Panc1 (cell line): ENCODE results near the gene ZNF764. TPM values are rescaled to one million over a fixed set of nuclear protein-coding genes. Genes with fewer than 3 reads are reported as not detected.
A peak's percentile ranks its signal among the peaks of the same experiment; 100 is the strongest.

ENCODE experiments used
- ATAC-seq: fragments of 200-7000 bp; cut with Tn5 transposase; 2 replicates; pipeline ENCODE4 v1.9.1; 2020; ENCODE audit warnings: mild to moderate bottlenecking, moderate library complexity
- BruUV-seq: library from RNA; stranded (reverse); fragments of 400-500 nt; replicated peaks from 2 replicates; lab custom pipeline; 2021; lab: Mats Ljungman, UMichigan
- CTCF ChIA-PET: fragments of 300-600 bp; sonication (Branson Sonifier 250); formaldehyde crosslinking; loops from one replicate; lab custom pipeline; 2022; ENCODE audit warnings: antibody characterized with exemption; lab: Charles Lee
- POLR2A ChIA-PET: fragments of 300-600 bp; sonication (Branson Sonifier 250); formaldehyde crosslinking; loops from one replicate; lab custom pipeline; 2022; ENCODE audit warnings: antibody characterized with exemption; lab: Charles Lee
- DNase-seq: peaks from one replicate; pipeline ENCODE4 v3.0.0-alpha.2; 2010; ENCODE audit warnings: low read depth, low spot score
- H3K27ac ChIP-seq: 2 replicates; pipeline ENCODE4 v1.5.1; 2011; ENCODE audit warnings: mild to moderate bottlenecking, low read length, inconsistent platforms
- H3K27me3 ChIP-seq: fragments of 200-500 bp; sonication (Bioruptor generic); 2 replicates; pipeline ENCODE4 v1.6.0; 2014; ENCODE audit warnings: low read length, inconsistent platforms; ENCODE audit not compliant: control insufficient read depth, insufficient read depth
- H3K36me3 ChIP-seq: fragments of 200-500 bp; sonication (Bioruptor generic); 2 replicates; pipeline ENCODE4 v1.5.1; 2014; ENCODE audit warnings: inconsistent platforms, mild to moderate bottlenecking, low read length, moderate library complexity; ENCODE audit not compliant: control insufficient read depth, insufficient read depth
- H3K4me1 ChIP-seq: 2 replicates; pipeline ENCODE4 v1.5.1; 2011; ENCODE audit warnings: inconsistent platforms, mild to moderate bottlenecking, low read length, moderate library complexity; ENCODE audit not compliant: control insufficient read depth, insufficient read depth
- H3K4me3 ChIP-seq, 2 experiments: 2 replicates each; pipeline ENCODE4 v1.5.1; 2011 to 2012; ENCODE audit warnings: low read depth in 2 of 2, low read length in 2 of 2, mild to moderate bottlenecking in 2 of 2, inconsistent platforms in 1 of 2, moderate library complexity in 1 of 2
- H3K9me3 ChIP-seq: fragments of 200-500 bp; sonication (Bioruptor generic); 2 replicates; pipeline ENCODE4 v1.5.1; 2014; ENCODE audit warnings: low read depth, mild to moderate bottlenecking, inconsistent platforms, low read length, moderate library complexity; ENCODE audit not compliant: control insufficient read depth, insufficient read depth
- POLR2AphosphoS5 ChIP-seq: IDR thresholded peaks from 2 replicates; pipeline ENCODE4 v1.6.1; 2012; ENCODE audit warnings: mild to moderate bottlenecking, low read depth, low read length, moderate library complexity
- SIN3A ChIP-seq: IDR thresholded peaks from 2 replicates; pipeline ENCODE4 v1.6.1; 2012; ENCODE audit warnings: low read depth, mild to moderate bottlenecking, low read length, moderate library complexity, borderline replicate concordance; ENCODE audit not compliant: insufficient read depth
- TCF7L2 ChIP-seq: IDR thresholded peaks from 2 replicates; pipeline ENCODE4 v1.6.1; 2011; ENCODE audit warnings: mild to moderate bottlenecking, low read depth, low read length, inconsistent platforms
- in situ Hi-C: cut with HindIII; loops from 2 replicates; pipeline ENCODE4 v1.10.0; 2016; ENCODE audit warnings: low sequenced_read_pairs, low pct_unique_long_range_greater_than_20kb
- intact Hi-C: fragments of 100-400 bp; cut with micrococcal nuclease; formaldehyde crosslinking; loops from one replicate; pipeline ENCODE4 v1.10.0; 2022; ENCODE audit not compliant: unreplicated experiment
- total RNA-seq: library from RNA; stranded (reverse); gene quantifications from one replicate; pipeline ENCODE4 v1.2.1, GENCODE V29; 2021; ENCODE audit not compliant: unreplicated experiment
- TF ChIP-seq, protein P1 (sequence below): fragments of 450-650 bp; IDR thresholded peaks from 2 replicates; pipeline ENCODE4 v1.5.1; 2017; ENCODE audit warnings: mild to moderate bottlenecking
- TF ChIP-seq, protein P2 (sequence below), 2 experiments: IDR thresholded peaks; 2 replicates each; pipeline ENCODE4 v1.6.1; 2011 to 2012; ENCODE audit warnings: low read depth in 2 of 2, control low read depth in 1 of 2, low read length in 1 of 2, mild to moderate bottlenecking in 1 of 2, moderate library complexity in 1 of 2; ENCODE audit not compliant: insufficient read depth in 1 of 2

ZNF764 gene
- total RNA-seq, 1 experiment from 2014 or later, result 16.7 TPM

DNA sequence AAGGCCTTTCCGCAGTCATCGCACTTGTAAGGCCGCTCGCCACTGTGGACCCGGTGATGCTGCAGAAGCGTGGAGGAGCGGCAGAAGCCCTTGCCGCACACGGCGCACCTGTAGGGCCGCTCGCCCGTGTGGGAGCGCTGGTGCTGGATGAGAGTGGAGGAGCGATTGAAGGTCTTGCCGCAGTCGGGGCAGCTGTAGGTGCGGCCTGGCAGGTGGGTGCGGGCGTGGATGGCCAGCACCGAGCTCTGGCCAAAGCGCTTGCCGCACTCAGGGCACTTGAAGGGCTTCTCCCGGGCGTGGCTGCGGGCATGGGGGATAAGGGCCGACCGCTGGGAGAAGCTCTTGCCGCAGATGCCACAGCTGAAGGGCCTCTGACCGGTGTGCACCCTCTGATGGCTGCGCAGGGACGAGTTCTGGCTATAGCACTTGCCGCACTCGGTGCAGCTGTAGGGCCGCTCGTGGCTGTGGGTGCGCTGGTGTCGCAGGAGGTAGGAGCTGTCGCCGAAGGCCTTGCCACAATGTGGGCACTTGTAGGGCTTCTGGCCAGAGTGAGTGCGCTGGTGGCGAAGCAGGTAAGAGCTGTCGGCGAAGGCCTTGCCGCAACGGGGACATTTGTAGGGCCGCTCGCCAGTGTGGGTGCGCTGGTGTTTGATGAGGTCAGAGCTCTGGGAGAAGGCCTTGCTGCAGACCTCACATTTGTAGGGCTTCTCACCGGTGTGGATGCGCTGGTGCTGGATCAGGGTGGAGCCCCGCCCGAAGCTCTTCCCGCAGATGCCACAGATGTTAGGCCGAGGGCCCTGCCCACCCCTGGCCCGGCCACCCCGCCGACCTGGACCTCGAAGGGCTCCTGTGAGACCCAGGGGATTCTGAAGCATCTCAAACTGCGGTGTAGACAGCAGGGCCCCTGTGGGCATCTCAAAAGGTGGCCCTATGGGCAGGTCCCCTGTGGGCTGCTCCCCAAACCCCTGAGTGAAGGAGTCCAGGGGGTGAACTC lies 33.3 kb downstream of the ZNF764 start:
- in situ Hi-C loops (no loop called here), intact Hi-C loops (loop anchor here (10.0 kb wide), 1 partner anchor 80 kb away; the partner anchor contains the start of gene SEPHS2)
- no peak for DNase-seq
- no peak for ATAC-seq
- TF ChIP-seq, protein P1, sequence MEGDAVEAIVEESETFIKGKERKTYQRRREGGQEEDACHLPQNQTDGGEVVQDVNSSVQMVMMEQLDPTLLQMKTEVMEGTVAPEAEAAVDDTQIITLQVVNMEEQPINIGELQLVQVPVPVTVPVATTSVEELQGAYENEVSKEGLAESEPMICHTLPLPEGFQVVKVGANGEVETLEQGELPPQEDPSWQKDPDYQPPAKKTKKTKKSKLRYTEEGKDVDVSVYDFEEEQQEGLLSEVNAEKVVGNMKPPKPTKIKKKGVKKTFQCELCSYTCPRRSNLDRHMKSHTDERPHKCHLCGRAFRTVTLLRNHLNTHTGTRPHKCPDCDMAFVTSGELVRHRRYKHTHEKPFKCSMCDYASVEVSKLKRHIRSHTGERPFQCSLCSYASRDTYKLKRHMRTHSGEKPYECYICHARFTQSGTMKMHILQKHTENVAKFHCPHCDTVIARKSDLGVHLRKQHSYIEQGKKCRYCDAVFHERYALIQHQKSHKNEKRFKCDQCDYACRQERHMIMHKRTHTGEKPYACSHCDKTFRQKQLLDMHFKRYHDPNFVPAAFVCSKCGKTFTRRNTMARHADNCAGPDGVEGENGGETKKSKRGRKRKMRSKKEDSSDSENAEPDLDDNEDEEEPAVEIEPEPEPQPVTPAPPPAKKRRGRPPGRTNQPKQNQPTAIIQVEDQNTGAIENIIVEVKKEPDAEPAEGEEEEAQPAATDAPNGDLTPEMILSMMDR, result no peak
- 0 out of 2 replicates have a peak, but pooled peaks have one; percentile 46 for TF ChIP-seq POLR2AphosphoS5
- H3K9me3 ChIP-seq, result no peaks in the 10 kb centered on the region
- CTCF ChIA-PET, result interaction anchor here (0.6 to 1.0 kb wide), 2 partner anchors 95 to 108 kb away, joined by 3 to 6 read pairs; partner anchors contain the start of gene DCTPP1
- H3K27me3 ChIP-seq, result no peaks in the 10 kb centered on the region
- no peaks in the 10 kb centered on the region for H3K36me3 ChIP-seq
- H3K4me3 ChIP-seq, result no peak overlapping the region
- POLR2A ChIA-PET, result no interaction called here
- BruUV-seq, result no TSS peak
- peaks cover 17% of the 10 kb centered on the region for H3K4me1 ChIP-seq
- peak overlapping the region; percentile 85; the same call in 1 of the 2 replicates for H3K27ac ChIP-seq

DNA sequence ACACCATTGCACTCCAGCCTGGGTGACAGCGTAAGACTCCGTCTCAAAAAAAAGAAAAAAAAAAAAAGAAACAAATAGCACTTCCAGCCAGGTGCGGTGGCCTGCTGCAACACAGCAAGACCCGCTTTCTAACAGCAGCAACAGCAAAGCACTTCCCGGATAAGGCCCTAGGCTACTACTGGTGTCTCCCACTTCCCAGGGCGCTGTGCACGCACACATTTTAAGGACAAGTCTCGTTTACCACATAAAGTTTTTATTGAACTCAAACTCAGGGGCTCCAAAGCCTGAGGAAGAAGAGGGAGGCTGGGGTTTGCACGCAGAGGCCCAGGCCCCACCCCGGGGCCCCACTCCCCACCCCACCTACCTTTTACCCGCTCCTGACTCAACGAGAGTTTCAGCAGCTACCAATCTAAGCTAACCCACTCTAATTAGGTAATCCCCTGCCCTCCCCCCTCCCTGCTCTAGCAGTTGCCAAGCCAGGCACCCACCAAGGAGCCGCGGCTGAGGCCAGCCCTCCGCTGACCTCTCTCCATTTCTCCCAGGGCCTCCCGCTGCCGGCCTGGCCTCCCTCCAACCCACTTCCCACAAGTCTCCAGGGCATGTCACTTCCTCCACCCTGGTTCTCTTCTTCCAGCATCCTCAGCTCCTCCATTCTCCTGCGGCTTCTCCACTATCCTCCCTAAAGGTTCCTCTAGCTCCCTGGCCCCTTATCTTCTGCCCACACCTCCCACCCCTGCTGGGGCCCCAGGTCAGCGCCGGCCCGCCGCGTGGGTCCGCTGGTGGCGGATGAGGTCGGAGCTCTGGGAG lies 34.2 kb downstream of the ZNF764 start:
- Histone ChIP-seq H3K4me1 (peaks cover 17% of the 10 kb centered on the region), H3K27ac (no peak overlapping the region), H3K36me3 (no peaks in the 10 kb centered on the region), H3K4me3 (no peak overlapping the region), H3K9me3 (no peaks in the 10 kb centered on the region), H3K27me3 (no peaks in the 10 kb centered on the region)
- CTCF ChIA-PET, result no interaction called here
- ATAC-seq, result no peak
- intact Hi-C loops, result loop anchor here (10.0 kb wide), 1 partner anchor 79 kb away; the partner anchor contains the start of gene SEPHS2
- in situ Hi-C loops, result no loop called here
- no TSS peak for BruUV-seq
- no peak for TF ChIP-seq POLR2AphosphoS5
- TF ChIP-seq, protein P1, result no peak
- TF ChIP-seq SIN3A, result no peak
- TF ChIP-seq, protein P2, sequence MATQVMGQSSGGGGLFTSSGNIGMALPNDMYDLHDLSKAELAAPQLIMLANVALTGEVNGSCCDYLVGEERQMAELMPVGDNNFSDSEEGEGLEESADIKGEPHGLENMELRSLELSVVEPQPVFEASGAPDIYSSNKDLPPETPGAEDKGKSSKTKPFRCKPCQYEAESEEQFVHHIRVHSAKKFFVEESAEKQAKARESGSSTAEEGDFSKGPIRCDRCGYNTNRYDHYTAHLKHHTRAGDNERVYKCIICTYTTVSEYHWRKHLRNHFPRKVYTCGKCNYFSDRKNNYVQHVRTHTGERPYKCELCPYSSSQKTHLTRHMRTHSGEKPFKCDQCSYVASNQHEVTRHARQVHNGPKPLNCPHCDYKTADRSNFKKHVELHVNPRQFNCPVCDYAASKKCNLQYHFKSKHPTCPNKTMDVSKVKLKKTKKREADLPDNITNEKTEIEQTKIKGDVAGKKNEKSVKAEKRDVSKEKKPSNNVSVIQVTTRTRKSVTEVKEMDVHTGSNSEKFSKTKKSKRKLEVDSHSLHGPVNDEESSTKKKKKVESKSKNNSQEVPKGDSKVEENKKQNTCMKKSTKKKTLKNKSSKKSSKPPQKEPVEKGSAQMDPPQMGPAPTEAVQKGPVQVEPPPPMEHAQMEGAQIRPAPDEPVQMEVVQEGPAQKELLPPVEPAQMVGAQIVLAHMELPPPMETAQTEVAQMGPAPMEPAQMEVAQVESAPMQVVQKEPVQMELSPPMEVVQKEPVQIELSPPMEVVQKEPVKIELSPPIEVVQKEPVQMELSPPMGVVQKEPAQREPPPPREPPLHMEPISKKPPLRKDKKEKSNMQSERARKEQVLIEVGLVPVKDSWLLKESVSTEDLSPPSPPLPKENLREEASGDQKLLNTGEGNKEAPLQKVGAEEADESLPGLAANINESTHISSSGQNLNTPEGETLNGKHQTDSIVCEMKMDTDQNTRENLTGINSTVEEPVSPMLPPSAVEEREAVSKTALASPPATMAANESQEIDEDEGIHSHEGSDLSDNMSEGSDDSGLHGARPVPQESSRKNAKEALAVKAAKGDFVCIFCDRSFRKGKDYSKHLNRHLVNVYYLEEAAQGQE (IDR thresholded peaks at IDR 0.05; ENCODE audit: insufficient read depth in 1 of 2, low read depth in 2 of 2, low read length in 1 of 2), result no peak
- TF ChIP-seq TCF7L2, result no peak
- no peak for DNase-seq
- POLR2A ChIA-PET, result no interaction called here
